ENCODE measurements around the gene ST3GAL3.

- TF ChIP-seq POLR2AphosphoS5 (IDR thresholded peaks at IDR 0.05; ENCODE audit: low read depth): no peak
- TF ChIP-seq CTCF (IDR thresholded peaks at IDR 0.05; ENCODE audit: insufficient read depth, low read length): no peak
- no peak for TF ChIP-seq REST (IDR thresholded peaks at IDR 0.05; ENCODE audit: insufficient replicate concordance, low read depth)
- TF ChIP-seq GABPA (IDR thresholded peaks at IDR 0.05; ENCODE audit: low read depth): no peak
- no peak for TF ChIP-seq SPI1 (IDR thresholded peaks at IDR 0.05; ENCODE audit: borderline replicate concordance, low read depth)
Measured at GRCh38 chr1:43880604-43881003, 173.3 kb downstream of the ST3GAL3 start.

Data from HL-60 (cell line).